ENCODE measurements around the gene ABCB1. TPM values are rescaled to one million over a fixed set of nuclear protein-coding genes. Genes with fewer than 3 reads are reported as not detected.

ABCB1 gene
- total RNA-seq: 10 to 100 TPM; 15.5 to 20.1 TPM

DNA sequence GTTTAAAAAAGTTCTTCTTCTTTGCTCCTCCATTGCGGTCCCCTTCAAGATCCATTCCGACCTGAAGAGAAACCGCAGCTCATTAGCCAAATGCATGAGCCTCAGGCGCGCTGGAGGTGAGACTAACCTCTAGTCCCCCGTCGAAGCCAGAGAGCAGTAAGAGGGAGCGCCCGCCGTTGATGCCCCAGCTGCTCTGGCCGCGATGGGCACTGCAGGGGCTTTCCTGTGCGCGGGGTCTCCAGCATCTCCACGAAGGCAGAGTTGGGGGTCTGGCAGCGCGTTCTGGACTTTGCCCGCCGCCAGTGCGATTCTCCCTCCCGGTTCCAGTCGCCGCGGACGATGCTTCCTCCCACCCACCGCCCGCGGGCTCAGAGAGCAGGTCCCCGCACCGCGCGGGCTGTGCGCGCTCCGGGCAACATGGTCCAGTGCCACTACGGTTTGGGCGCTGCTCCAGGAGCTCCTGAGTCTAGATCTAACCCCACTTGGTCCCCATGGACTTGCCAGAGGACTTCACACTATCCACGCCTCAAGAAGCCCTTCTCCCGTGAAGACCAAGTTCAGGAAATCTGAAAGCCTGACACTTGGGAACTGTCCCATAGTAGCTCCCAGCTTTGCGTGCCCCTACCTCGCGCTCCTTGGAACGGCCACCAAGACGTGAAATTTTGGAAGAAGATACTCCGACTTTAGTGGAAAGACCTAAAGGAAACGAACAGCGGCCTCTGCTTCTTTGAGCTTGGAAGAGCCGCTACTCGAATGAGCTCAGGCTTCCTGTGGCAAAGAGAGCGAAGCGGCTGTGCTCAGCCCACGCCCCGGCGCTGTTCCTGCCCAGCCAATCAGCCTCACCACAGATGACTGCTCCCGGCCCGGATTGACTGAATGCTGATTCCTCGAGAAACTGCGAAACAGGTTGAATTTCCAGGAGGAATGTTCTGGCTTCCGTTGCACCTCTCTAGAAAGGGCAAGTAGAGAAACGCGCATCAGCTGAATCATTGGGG, at the start of gene ABCB1:
TSS of gene ABCB1 (minus strand) at position 755 of the 995 bp plus-strand sequence. CDS start at position 55, 700 bp downstream.
- Mint-ChIP-seq H3K27me3 (ENCODE audit: low read depth) (peaks cover 9% of the 10 kb centered on the region), H3K4me3 (peak within 1 kb of the TSS; percentile 77 to 98)

DNA sequence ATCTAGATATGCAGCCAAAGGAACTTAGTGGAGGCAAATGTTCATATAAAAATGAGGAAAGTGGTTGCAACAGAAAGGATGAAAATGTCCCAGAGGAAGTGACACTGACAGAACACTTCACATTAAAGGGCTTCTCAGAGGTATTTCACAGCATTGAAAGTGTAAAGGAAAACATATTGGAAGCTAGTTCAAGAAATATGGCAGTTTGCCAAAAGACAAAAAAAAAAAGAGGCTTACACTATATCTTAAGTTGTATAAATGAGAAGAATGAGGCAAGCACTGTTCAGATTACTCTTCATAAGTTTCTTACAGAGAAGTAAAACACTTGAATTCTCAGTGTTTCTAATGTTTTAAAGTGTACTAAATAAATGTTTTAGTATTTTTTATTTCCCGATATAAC, 47.6 kb upstream of the ABCB1 start:
- DNase-seq: no peak
- ATAC-seq (replicated peaks in 1 of 2): no peak
- Mint-ChIP-seq H3K9me3 (no peaks in the 10 kb centered on the region), H3K27me3 (ENCODE audit: low read depth) (no peaks in the 10 kb centered on the region), H3K27ac (no peak overlapping the region), H3K36me3 (ENCODE audit: insufficient read depth in 2 of 2) (no peaks in the 10 kb centered on the region), H3K4me3 (no peak overlapping the region), H3K4me1 (ENCODE audit: low read depth) (no peaks in the 10 kb centered on the region)

More for the DNA sequence above, at the start of gene ABCB1:
- Mint-ChIP-seq H3K9me3 (no peaks in the 10 kb centered on the region), H3K36me3 (ENCODE audit: insufficient read depth in 2 of 2) (peaks cover 2 to 4% of the 10 kb centered on the region in 2 donors), H3K4me1 (ENCODE audit: low read depth) (peaks cover 28% of the 10 kb centered on the region), H3K27ac (peak within 1 kb of the TSS; percentile 89)
- DNase-seq: peak; percentile 59 to 61
- peak; percentile 90 to 94 for ATAC-seq (replicated peaks in 1 of 2)

DNA sequence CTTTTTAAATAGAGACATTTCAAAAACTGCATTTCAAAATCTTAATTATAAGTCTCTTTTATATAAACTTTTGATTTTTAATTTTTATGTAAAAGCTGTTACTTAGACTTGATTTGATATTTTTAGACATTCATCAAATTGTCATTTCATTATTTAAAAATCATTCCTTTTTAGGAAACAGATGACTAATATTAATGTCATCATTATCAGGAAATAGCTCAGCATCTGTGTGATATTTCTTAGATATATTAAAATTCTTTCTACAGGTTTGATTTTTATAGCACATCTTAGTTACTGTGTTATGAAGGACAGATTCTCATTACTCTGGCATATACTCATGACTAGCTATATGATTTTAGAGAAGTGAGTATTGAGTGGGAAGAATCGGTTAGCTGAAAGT, 44.8 kb upstream of the ABCB1 start:
- H3K4me1 Mint-ChIP-seq (ENCODE audit: low read depth): no peaks in the 10 kb centered on the region
- no peaks in the 10 kb centered on the region for H3K36me3 Mint-ChIP-seq (ENCODE audit: insufficient read depth in 2 of 2)
- no peak for ATAC-seq (replicated peaks in 1 of 2)
- no peak overlapping the region for H3K4me3 Mint-ChIP-seq
- H3K9me3 Mint-ChIP-seq: no peaks in the 10 kb centered on the region
- DNase-seq: no peak
- H3K27me3 Mint-ChIP-seq (ENCODE audit: low read depth): no peaks in the 10 kb centered on the region
- H3K27ac Mint-ChIP-seq: no peak overlapping the region

DNA sequence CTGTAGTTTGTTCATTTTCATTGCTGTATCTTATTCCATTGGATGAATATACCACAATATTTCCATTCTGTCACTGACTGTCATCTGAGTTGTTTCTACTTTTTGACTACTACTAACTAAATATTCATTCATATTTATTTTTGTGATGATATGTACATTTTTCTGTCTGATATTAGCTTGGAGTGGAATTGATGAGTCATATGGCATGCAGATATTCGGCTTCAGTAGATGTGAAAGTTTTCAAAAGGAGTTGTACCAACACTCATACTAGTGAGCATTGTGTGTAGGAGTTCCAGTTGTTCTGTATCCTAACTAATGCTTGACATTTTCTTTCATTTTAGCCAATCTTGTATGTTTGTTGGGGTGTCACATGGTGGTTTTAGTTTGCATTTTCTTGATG, 35.2 kb upstream of the ABCB1 start:
- ATAC-seq (replicated peaks in 1 of 2) (no peak), DNase-seq (no peak)
- Mint-ChIP-seq H3K4me3 (no peak overlapping the region), H3K36me3 (ENCODE audit: insufficient read depth in 2 of 2) (peaks cover 2% of the 10 kb centered on the region in 2 donors), H3K27me3 (ENCODE audit: low read depth) (no peaks in the 10 kb centered on the region), H3K4me1 (ENCODE audit: low read depth) (no peaks in the 10 kb centered on the region), H3K27ac (no peak overlapping the region), H3K9me3 (peaks cover 5 to 10% of the 10 kb centered on the region in 2 donors)

DNA sequence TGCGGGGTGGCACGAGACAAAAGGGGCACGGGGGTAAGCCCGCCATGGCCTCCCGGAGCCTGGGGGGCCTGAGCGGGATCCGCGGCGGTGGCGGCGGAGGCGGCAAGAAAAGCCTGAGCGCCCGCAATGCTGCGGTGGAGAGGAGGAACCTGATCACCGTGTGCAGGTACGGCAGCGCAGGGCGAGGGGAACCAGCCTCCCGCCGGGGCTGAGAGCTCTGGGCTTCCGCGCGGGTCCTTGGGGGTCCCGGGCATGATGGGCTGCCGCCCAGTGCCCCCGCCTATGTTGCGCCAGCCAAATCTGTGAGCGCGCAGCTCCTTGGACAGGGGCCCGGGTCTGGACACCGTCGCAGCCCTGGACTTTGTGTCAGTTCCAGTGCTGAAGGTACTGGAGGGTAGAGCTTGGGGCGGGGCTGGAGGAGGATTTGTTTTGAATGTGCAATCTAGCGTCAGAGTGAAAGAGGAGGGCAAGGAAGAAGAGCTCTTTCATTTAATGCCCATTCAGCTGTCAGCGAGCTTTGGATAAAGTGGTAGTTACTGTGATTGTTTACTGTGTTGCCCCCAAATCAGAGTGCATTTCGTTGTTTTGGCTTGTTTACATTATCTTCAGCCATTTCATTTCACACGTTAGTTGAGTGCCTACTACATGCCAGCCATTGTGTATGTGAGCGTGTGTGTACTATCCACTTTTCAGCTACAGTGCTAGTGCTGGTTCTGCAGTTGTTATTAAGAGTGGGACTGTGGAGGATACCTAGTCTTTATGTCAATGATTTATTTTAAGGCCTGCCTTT, 28.3 kb upstream of the ABCB1 start:
- Mint-ChIP-seq H3K4me1 (ENCODE audit: low read depth) (peaks cover 13% of the 10 kb centered on the region), H3K27ac (no peak overlapping the region), H3K9me3 (no peaks in the 10 kb centered on the region), H3K36me3 (ENCODE audit: insufficient read depth in 2 of 2) (peaks cover 0 to 1% of the 10 kb centered on the region in 2 donors), H3K4me3 (peak overlapping the region; percentile 81 to 85), H3K27me3 (ENCODE audit: low read depth) (peaks cover 5% of the 10 kb centered on the region)
- DNase-seq (peak; percentile 36 to 53), ATAC-seq (replicated peaks in 1 of 2) (peak; percentile 34 to 38)

DNA sequence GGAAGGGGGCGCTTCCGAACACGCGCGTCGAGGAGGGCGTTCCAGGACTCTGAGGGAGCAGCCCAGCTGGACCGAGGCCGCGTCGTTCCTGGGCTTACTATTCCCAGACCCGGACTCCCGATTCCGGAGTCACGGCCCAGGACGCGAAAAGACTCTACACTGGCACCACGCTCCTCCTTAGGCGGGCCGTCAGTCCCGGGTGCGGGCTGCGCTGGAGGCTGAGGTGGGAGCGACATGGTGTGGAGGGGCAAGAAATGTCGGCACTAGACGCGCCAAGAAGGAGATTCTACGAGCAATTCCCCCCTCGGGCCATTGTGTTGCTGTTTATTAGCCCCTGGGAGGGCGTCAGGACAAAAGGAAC, 26.9 kb upstream of the ABCB1 start:
- Mint-ChIP-seq H3K27me3 (ENCODE audit: low read depth) (peaks cover 5% of the 10 kb centered on the region), H3K4me1 (ENCODE audit: low read depth) (peaks cover 13% of the 10 kb centered on the region), H3K9me3 (no peaks in the 10 kb centered on the region), H3K27ac (no peak overlapping the region), H3K4me3 (peak overlapping the region; percentile 81 to 85), H3K36me3 (ENCODE audit: insufficient read depth in 2 of 2) (peaks cover 0 to 1% of the 10 kb centered on the region in 2 donors)
- no peak for DNase-seq
- peak; percentile 35 to 36 for ATAC-seq (replicated peaks in 1 of 2)

DNA sequence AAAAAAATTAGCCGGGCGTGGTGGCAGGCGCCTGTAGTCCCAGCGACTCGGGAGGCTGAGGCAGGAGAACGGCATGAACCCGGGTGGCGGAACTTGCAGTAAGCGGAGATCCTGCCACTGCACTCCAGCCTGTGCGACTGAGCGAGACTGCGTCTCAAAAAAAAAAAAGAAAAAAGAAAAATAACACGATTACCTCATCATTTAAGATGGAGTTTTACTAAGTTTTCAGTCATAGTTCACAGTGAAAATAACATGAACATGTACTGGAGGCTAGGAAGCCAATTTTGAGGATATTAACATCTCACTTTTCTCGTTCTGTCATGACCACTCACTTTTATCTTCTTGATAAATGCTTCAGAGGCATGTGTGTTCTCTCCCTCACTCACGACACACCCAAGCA, 24.4 kb upstream of the ABCB1 start:
- peaks cover 0 to 1% of the 10 kb centered on the region in 2 donors for H3K36me3 Mint-ChIP-seq (ENCODE audit: insufficient read depth in 2 of 2)
- no peak for DNase-seq
- no peaks in the 10 kb centered on the region for H3K9me3 Mint-ChIP-seq
- no peak overlapping the region for H3K4me3 Mint-ChIP-seq
- no peak overlapping the region for H3K27ac Mint-ChIP-seq
- ATAC-seq (replicated peaks in 1 of 2): no peak
- H3K4me1 Mint-ChIP-seq (ENCODE audit: low read depth): peaks cover 13% of the 10 kb centered on the region
- H3K27me3 Mint-ChIP-seq (ENCODE audit: low read depth): peaks cover 5% of the 10 kb centered on the region

DNA sequence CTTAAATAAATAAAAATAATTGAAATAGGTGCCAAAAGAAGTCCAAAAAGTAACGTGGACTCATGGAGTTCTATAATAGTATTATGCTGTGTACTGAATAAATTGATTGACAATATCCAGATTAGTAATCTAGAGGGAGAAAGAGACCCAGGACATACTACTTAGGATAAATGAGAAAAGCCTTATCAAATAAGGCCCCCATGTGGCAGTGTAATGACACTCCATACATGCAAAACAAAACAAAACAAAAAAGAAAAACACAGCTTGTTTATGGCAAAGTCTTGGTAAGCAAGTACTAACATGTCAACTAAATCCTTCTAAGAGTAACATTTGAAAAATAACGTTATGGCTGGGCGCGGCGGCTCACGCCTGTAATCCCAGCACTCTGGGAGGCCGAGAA, 23.9 kb upstream of the ABCB1 start:
- Mint-ChIP-seq H3K27me3 (ENCODE audit: low read depth) (peaks cover 5% of the 10 kb centered on the region), H3K27ac (no peak overlapping the region), H3K36me3 (ENCODE audit: insufficient read depth in 2 of 2) (peaks cover 0 to 1% of the 10 kb centered on the region in 2 donors), H3K9me3 (no peaks in the 10 kb centered on the region), H3K4me1 (ENCODE audit: low read depth) (peaks cover 13% of the 10 kb centered on the region), H3K4me3 (no peak overlapping the region)
- ATAC-seq (replicated peaks in 1 of 2) (no peak), DNase-seq (no peak)

DNA sequence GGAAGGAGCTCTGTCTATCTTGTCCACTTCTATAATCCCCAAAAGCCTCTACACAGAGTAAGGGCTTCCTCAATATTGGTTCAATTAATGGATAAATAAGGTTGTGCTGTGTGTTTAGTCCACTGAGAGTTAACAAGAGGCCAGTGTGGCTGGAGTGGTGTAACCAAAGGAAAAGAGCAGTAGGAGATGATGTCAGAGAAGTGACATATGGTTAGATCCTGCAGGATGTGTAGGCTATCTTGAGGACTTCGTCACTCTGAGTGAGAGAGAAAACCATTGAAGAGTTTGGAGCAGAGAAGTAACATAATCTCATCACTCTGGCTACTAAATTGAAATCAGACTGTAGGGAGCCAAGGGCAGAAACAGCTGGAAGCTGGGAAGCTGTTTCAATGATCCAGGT, 14.5 kb upstream of the ABCB1 start:
- no peaks in the 10 kb centered on the region for H3K4me1 Mint-ChIP-seq (ENCODE audit: low read depth)
- DNase-seq: no peak

DNA sequence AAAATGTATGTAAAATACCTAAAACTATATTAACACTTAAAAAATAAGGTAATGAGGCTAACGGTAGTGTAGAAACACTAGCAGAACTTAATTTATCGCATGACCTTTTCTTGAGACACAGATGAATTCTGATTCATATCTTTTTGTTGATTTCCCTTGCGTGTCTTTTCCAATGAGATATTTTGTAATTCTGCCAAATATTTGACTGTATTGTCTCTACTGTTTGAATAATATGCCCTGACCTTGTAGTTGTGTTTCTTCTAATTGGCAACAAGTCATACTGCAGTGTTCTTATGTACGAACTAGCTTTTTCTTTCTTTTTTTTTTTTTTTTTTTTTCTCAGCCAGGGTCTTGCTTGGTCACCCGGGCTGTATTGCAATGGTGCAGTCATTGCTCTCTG, 9.2 kb upstream of the ABCB1 start:
- no peak overlapping the region for H3K4me3 Mint-ChIP-seq
- DNase-seq (no peak), ATAC-seq (replicated peaks in 1 of 2) (no peak)
- peaks cover 1% of the 10 kb centered on the region for H3K27me3 Mint-ChIP-seq (ENCODE audit: low read depth)
- H3K27ac Mint-ChIP-seq: no peak overlapping the region
- H3K4me1 Mint-ChIP-seq (ENCODE audit: low read depth): no peaks in the 10 kb centered on the region
- no peaks in the 10 kb centered on the region for H3K9me3 Mint-ChIP-seq
- H3K36me3 Mint-ChIP-seq (ENCODE audit: insufficient read depth in 2 of 2): no peaks in the 10 kb centered on the region

More for the DNA sequence above, 14.5 kb upstream of the ABCB1 start:
- Mint-ChIP-seq H3K4me3 (no peak overlapping the region), H3K9me3 (no peaks in the 10 kb centered on the region), H3K27ac (no peak overlapping the region), H3K36me3 (ENCODE audit: insufficient read depth in 2 of 2) (no peaks in the 10 kb centered on the region), H3K27me3 (ENCODE audit: low read depth) (peaks cover 8% of the 10 kb centered on the region)
- no peak for ATAC-seq (replicated peaks in 1 of 2)

DNA sequence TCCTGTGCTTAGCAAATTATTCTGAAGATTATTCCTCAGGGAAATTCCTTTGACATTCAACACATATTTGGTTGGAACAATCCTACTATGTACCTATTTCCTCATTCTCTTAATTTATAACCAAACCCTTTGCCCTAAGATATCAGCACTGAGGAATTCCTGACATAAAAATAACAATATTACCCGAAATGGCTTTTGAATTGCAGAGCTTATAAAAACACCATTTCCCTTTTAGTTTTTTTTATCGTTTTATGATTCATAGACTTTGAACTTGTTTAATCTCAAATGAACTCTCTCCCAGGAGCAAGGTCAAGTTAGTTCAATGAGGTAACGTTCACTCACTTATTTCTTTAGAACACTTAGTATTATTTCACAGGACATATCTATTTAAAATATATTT, 7.7 kb upstream of the ABCB1 start:
- no peaks in the 10 kb centered on the region for H3K4me1 Mint-ChIP-seq (ENCODE audit: low read depth)
- ATAC-seq (replicated peaks in 1 of 2) (no peak), DNase-seq (no peak)
- H3K27me3 Mint-ChIP-seq (ENCODE audit: low read depth): no peaks in the 10 kb centered on the region
- no peak overlapping the region for H3K4me3 Mint-ChIP-seq
- H3K36me3 Mint-ChIP-seq (ENCODE audit: insufficient read depth in 2 of 2): no peaks in the 10 kb centered on the region
- H3K9me3 Mint-ChIP-seq: no peaks in the 10 kb centered on the region
- H3K27ac Mint-ChIP-seq: no peak overlapping the region

DNA sequence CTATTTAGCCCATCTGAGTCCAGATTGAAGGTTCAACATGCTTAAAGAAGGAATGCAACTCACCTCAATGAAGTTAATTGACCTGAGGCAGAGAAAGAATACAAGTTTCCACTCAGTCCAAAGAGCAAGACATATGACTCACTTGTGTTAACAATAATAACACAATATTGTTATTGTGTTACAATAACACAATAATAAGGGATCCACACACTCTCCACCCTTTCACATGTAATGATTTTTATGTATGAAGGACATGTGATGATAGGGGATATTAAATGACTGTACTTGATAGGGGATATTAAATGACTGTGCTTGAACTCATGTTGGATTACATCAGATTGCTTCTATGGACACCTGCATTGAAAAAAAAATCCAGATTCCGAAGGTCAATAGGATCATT, 3.6 kb upstream of the ABCB1 start:
- peaks cover 9% of the 10 kb centered on the region for H3K27me3 Mint-ChIP-seq (ENCODE audit: low read depth)
- no peak overlapping the region for H3K4me3 Mint-ChIP-seq
- H3K36me3 Mint-ChIP-seq (ENCODE audit: insufficient read depth in 2 of 2): peaks cover 2 to 4% of the 10 kb centered on the region in 2 donors
- H3K9me3 Mint-ChIP-seq: no peaks in the 10 kb centered on the region
- DNase-seq: no peak
- peaks cover 21% of the 10 kb centered on the region for H3K4me1 Mint-ChIP-seq (ENCODE audit: low read depth)
- no peak for ATAC-seq (replicated peaks in 1 of 2)
- no peak overlapping the region for H3K27ac Mint-ChIP-seq

DNA sequence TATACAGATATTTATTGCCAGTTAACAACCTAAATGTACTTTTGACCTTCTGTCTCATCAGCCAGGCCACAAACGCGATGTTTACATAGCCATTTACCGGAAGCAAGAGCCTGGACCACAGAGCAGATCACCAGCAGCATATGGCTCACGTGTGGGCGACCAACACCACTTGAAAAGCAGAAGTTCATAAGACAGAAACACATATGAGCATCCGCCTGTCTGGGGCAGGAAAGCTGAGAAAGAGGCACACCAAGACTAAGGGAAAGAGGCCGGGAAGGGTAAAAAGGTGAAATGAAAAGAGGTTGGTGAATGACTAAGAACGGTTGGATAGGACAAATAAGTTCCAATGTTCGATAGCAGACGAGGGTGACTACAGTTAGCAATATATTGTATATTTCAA, 1.3 kb downstream of the ABCB1 start:
- Mint-ChIP-seq H3K4me3 (peak overlapping the region; percentile 72 to 77), H3K4me1 (ENCODE audit: low read depth) (peaks cover 28% of the 10 kb centered on the region), H3K27me3 (ENCODE audit: low read depth) (peaks cover 9% of the 10 kb centered on the region), H3K36me3 (ENCODE audit: insufficient read depth in 2 of 2) (peaks cover 2 to 4% of the 10 kb centered on the region in 2 donors), H3K9me3 (no peaks in the 10 kb centered on the region), H3K27ac (peak overlapping the region; percentile 3)
- peak; percentile 62 to 68 for ATAC-seq (replicated peaks in 1 of 2)
- peak; percentile 58 to 67 for DNase-seq

Data from activated T-cell treated with anti-CD3 and anti-CD28 coated beads, Interleukin-2, amount 50 U/mL, for 72 hours (primary cell).